ENCODE results near the gene SREBF1. TPM values are rescaled to one million over a fixed set of nuclear protein-coding genes. Genes with fewer than 3 reads are reported as not detected.
A peak's percentile ranks its signal among the peaks of the same experiment; 100 is the strongest.

The SREBF1 gene
- total and polyA plus RNA-seq, 2 of the 8 experiments (the other 6 are each of a cell fraction or from before 2014, with no cell fraction given), result 28.6 to 70.8 TPM

- TF ChIP-seq USF2 (IDR thresholded peaks at IDR 0.05; ENCODE audit: low read length) (no peak), SP1 (IDR thresholded peaks at IDR 0.05; ENCODE audit: low read depth, low read length) (peak; percentile 55; the same call in 1 of the 2 replicates), TAF1 (IDR thresholded peaks at IDR 0.05; ENCODE audit: low read depth, low read length) (peak; percentile 32; the same call in 1 of the 2 replicates), CTCF (IDR thresholded peaks at IDR 0.05; ENCODE audit: control extremely low read depth in 1 of 3, insufficient read depth in 1 of 3, low read depth in 1 of 3, low read length in 3 of 3) (no peak)
Observed at GRCh38 chr17:17836818-17837379, at the start of gene SREBF1 (continued).
